ENCODE data around the gene SPAG4.

Gene SPAG4

DNA sequence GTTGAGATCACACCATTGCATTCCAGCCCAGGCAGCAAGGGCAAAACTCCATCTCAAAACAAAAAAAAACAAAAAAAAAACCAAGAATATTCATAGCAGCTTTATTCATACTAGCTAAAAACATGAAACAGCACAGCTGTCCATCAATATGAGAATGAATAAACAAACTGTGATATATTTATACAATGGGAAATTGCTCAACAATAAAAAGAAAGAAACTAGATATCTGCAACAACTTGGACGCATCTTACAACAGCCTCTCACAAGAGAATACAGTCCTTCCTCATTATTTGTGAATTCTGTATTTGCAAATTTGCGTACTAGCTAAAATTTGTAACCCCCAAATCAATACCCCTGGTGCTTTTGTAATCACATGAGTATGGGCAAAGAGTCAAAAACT, 28.2 kb upstream of the SPAG4 start:
- H4K20me1 ChIP-seq (ENCODE audit: control insufficient read depth, insufficient read depth, low read depth, low read length), result no peaks in the 10 kb centered on the region
- H3K9me2 ChIP-seq (replicated peaks; ENCODE audit: control insufficient read depth, low read length), result no peaks in the 10 kb centered on the region
- no peaks in the 10 kb centered on the region for H3K79me2 ChIP-seq (ENCODE audit: control insufficient read depth, low read length)
- H3K27ac ChIP-seq (ENCODE audit: low read depth, low read length), result no peak overlapping the region
- no peak overlapping the region for H3K4me3 ChIP-seq (ENCODE audit: low read length)
- H3K4me2 ChIP-seq (ENCODE audit: low read length), result no peak overlapping the region
- H3K36me3 ChIP-seq (ENCODE audit: control insufficient read depth, low read length), result no peaks in the 10 kb centered on the region
- no peaks in the 10 kb centered on the region for H3K4me1 ChIP-seq (ENCODE audit: control insufficient read depth, low read length)
- no peak for TF ChIP-seq EZH2phosphoT487 (IDR thresholded peaks at IDR 0.05; ENCODE audit: borderline replicate concordance, low read length)
- no peak for TF ChIP-seq CTCF (IDR thresholded peaks at IDR 0.05; ENCODE audit: low read depth, low read length, poor library complexity, severe bottlenecking)
- no peaks in the 10 kb centered on the region for H3K9me3 ChIP-seq (ENCODE audit: control insufficient read depth, insufficient read depth, low read length)
- no peaks in the 10 kb centered on the region for H3F3A ChIP-seq (ENCODE audit: control insufficient read depth, insufficient read depth)
- H3K27me3 ChIP-seq (ENCODE audit: control insufficient read depth, low read length), result no peaks in the 10 kb centered on the region

DNA sequence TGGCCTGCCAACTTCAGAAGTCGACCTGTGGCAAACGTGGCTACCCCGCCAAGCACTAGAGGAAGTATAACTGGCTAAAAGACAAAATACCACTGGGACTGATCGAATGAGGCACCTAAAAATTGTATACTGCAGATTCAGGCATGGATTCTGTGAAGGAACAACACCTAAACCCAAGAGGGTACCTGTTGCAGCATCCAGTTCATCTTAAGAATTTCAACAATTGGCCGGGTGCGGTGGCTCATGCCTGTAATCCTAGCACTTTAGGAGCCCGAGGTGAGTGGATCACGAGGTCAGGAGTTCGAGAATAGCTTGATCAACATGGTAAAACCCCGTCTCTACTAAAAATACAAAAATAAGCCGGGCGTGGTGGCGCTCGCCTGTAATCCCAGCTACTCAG, 27.2 kb upstream of the SPAG4 start:
- H3K27me3 ChIP-seq (ENCODE audit: control insufficient read depth, low read length), result no peaks in the 10 kb centered on the region
- H3K4me3 ChIP-seq (ENCODE audit: low read length), result no peak overlapping the region
- H3K79me2 ChIP-seq (ENCODE audit: control insufficient read depth, low read length), result no peaks in the 10 kb centered on the region
- TF ChIP-seq CTCF (IDR thresholded peaks at IDR 0.05; ENCODE audit: low read depth, low read length, poor library complexity, severe bottlenecking) (no peak), EZH2phosphoT487 (IDR thresholded peaks at IDR 0.05; ENCODE audit: borderline replicate concordance, low read length) (no peak)
- H3K9me3 ChIP-seq (ENCODE audit: control insufficient read depth, insufficient read depth, low read length), result no peaks in the 10 kb centered on the region
- no peaks in the 10 kb centered on the region for H3K9me2 ChIP-seq (replicated peaks; ENCODE audit: control insufficient read depth, low read length)
- no peaks in the 10 kb centered on the region for H3K36me3 ChIP-seq (ENCODE audit: control insufficient read depth, low read length)
- no peaks in the 10 kb centered on the region for H3K4me1 ChIP-seq (ENCODE audit: control insufficient read depth, low read length)
- H3F3A ChIP-seq (ENCODE audit: control insufficient read depth, insufficient read depth), result no peaks in the 10 kb centered on the region
- H4K20me1 ChIP-seq (ENCODE audit: control insufficient read depth, insufficient read depth, low read depth, low read length), result no peaks in the 10 kb centered on the region
- no peak overlapping the region for H3K4me2 ChIP-seq (ENCODE audit: low read length)
- H3K27ac ChIP-seq (ENCODE audit: low read depth, low read length), result no peak overlapping the region

DNA sequence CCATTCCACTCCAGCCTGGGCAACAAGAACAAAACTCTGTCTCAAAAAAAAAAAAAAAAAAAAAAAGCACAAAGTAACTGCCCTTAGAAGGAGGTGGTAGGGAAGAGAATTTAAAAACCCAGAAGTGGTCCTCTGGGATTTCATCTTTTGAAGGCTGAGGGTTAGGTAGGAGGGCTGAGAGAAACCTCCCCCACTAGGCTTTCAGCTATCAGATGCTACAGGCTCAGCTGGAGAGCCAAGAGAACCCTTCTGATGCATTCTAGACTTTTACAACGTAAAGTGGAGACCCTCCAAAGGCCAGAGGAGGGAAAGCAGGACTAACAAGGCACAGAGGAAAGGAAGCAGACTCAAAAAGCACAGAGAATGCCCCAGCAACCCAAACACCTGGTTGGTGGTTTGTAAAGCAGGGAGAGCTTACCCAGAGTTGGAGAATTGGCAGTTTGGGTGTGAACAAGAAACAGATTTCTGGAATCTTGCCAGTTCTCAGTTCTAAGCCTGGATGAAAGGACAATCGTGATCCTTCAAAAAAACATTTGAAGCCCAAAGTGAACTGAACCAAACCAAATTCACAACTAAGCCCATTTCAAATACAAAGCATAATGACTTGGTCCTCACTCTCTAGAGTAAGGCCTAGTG, 23.2 kb upstream of the SPAG4 start:
- H3K27me3 ChIP-seq (ENCODE audit: control insufficient read depth, low read length), result peaks cover 3% of the 10 kb centered on the region; the same call in 1 of the 2 replicates
- no peaks in the 10 kb centered on the region for H3K9me2 ChIP-seq (replicated peaks; ENCODE audit: control insufficient read depth, low read length)
- no peaks in the 10 kb centered on the region for H3K4me1 ChIP-seq (ENCODE audit: control insufficient read depth, low read length)
- no peak for TF ChIP-seq CTCF (IDR thresholded peaks at IDR 0.05; ENCODE audit: low read depth, low read length, poor library complexity, severe bottlenecking)
- TF ChIP-seq EZH2phosphoT487 (IDR thresholded peaks at IDR 0.05; ENCODE audit: borderline replicate concordance, low read length), result no peak
- H3F3A ChIP-seq (ENCODE audit: control insufficient read depth, insufficient read depth), result no peaks in the 10 kb centered on the region
- H3K4me3 ChIP-seq (ENCODE audit: low read length), result no peak overlapping the region
- H4K20me1 ChIP-seq (ENCODE audit: control insufficient read depth, insufficient read depth, low read depth, low read length), result no peaks in the 10 kb centered on the region
- no peaks in the 10 kb centered on the region for H3K9me3 ChIP-seq (ENCODE audit: control insufficient read depth, insufficient read depth, low read length)
- no peak overlapping the region for H3K4me2 ChIP-seq (ENCODE audit: low read length)
- H3K79me2 ChIP-seq (ENCODE audit: control insufficient read depth, low read length), result no peaks in the 10 kb centered on the region
- H3K36me3 ChIP-seq (ENCODE audit: control insufficient read depth, low read length), result no peaks in the 10 kb centered on the region
- no peak overlapping the region for H3K27ac ChIP-seq (ENCODE audit: low read depth, low read length)
